Stimulated activated CD4-positive, alpha-beta T cell treated with anti-CD3 and anti-CD28 coated beads, TNF-alpha, amount 100 ng/mL, for 1 hour (primary cell): ENCODE results near the gene PSTK.

ENCODE experiments used
- DNase-seq, 3 donors: peaks; one replicate each; pipeline ENCODE4 v3.0.0-alpha.2; 2020; ENCODE audit warnings: low read depth in 3 of 3, low spot score in 1 of 3

PSTK gene

GRCh38 chr10:123019264-123019663 is 39.1 kb downstream of the PSTK start:
- no peak for DNase-seq

- no peak for DNase-seq
Observed at GRCh38 chr10:123019941-123020703, 39.9 kb downstream of the PSTK start.

DNA sequence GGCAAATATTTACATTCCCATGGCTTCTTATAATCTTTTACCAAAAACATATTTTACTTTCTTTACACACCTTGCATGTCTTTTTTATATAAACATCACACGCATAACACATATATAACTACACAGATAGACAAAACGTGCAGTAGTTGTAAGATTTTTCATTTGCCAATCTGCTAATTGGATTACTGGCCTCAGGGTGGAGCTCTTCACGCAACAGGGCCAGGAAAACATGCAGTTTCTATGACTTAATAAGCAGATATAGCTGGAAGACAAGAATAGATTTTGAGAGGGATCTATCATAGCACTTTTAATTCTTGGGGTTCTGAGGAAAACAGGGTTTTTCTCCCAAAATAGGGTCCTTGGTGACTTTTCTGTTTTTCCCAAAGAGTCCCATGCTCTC is 41.3 kb downstream of the PSTK start:
- DNase-seq: no peak

DNA sequence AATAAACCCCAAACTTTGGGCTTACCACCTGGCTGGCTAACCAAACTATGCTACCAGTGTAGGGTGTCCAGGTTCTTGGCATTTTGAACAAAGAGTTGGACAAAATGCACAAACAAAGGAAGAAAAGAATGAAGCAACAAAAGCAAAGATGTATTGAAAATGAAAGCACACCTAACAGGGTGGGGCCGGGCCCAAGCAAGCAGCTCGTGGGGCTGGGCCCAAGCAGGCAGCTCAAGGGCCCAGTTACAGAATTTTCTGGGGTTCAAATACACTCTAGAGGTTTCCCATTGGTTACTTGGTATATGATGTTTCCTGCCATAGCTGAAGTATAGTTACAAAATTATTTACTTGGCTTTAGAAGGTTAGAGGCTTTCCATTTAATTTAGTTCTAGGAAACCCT is 44.3 kb downstream of the PSTK start:
- no peak for DNase-seq

- DNase-seq: no peak
Observed at GRCh38 chr10:123026302-123026701, 46.1 kb downstream of the PSTK start.

DNA sequence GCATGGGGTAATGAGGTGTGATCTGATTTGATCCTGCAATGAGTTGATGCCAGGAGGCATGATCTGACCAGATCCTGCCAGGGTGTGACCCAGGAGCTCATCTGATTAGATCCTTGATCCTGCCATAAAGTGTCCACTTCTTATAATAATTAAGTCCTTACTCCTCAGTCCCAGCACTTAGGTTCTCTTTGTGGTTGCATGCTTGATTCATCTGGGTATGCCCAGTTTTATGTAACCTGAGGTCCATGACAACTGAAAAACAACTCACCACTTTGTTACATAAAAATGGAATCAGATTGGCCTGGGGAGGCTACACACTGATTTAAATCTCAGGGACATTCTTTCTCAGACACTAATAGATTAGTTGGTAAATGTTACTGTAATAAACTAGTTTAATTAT is 47.7 kb downstream of the PSTK start:
- DNase-seq: no peak

- no peak for DNase-seq
Observed at GRCh38 chr10:123031124-123031523, 50.9 kb downstream of the PSTK start.

- no peak for DNase-seq
Observed at GRCh38 chr10:123034332-123034731, 54.1 kb downstream of the PSTK start.

DNA sequence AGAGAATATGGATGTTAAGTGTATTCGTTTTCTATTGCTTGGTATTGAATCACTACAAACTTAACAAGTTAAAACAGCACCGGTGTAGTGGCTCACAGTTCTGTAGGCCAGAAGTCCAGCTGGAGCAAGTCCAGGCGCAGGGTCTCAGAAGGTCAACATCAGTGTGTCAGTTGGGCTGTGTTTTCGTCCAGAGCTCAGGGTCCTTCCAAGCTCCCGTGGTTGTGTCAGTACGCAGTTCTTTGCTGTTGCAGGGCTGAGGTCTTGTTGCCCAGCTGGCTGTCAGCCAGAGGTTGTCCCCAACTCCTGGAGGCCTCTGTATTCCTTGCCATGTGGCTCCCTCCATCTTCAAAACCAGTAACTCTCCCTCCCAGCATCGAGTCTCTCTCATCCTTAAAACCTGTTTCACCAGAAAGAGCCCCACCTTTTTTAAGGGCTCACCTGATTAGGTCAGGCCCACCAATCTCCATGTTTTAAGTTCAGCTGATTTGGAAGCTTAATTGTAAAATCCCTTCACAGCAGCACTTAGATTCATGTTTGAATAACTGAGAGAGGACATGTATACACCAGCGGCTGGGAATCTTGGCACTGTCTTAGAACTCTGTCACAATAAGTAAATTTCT is 55.4 kb downstream of the PSTK start:
- no peak for DNase-seq

DNA sequence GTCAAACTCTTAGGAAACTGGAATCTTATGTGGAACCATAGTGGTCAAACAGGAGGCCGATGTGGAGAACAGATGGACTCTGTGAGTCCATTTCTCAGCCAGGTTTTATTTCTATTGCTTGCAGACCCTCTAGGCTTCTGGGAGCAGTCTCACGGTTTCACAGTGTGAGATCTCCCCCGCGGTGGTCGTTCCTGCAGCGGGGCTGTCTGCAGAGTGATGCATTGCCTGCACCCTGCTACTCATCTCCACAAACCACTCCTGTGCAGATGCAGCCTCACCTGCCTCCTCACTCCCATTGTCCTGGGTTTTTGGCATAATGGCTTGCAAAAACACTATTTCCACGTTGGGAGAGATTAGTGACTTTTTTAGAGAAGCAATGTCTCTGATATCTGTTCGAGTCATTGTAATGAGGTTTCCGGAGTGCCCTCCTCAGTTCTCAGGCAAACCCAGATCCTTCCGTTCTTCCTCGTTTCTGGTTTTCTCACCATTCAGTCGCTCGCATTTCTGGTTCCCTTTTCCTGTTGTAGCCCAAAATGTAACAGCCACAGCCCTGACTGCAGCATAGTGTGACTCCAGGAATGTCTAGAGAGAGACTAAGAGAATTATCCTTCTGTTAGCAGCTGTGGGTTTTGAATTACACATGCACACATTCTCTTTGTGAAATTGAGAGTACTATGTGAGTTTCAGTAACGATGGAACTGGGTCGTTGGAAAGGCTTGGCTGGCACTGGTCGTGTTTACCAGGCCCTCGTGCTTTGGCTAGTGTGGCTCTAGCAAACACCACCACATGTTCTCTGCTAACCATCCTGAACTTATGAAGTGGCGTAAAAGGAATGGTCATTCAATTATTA is 58.8 kb downstream of the PSTK start:
- no peak for DNase-seq

DNA sequence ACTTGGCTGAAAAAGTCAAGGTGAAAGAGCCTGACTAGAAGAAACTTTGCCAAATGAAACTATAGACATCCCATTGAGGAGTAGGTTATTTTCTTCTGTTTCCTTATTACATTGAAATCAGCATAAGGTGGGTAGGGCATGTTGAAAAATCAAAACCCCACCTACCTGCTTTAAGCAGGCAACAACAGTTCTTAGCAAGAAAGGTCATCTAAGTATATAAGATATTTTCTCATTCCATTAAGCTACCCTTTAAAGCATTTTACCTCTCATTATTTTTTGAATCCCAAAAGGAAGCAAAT is 59.4 kb downstream of the PSTK start:
- no peak for DNase-seq
